Measurements from ENCODE around the gene RPS6KA2.

The RPS6KA2 gene

DNA sequence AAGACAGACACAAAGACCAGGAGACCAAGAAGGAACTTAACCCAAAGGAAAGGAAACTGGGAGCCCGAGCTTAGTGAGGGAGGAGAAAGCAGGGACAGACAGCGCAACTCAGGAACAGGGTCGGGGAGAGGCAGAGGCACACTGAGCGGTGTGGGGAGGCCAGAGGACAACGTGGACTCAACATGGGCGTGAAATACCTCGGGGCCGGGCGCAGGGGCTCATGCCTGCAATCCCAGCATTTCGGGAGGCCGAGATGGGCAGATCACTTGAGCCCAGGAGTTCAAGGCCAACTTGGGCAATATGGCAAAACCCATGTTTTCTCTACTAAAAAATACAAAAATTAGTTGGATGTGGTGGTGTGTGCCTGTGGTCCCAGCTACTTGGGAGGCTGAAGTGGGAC is 5.7 kb upstream of the RPS6KA2 start:
- no peak for DNase-seq (ENCODE audit: extremely low spot score)
- POLR2A ChIA-PET, result no interaction called here
- CTCF ChIA-PET, result interaction anchor here (0.6 to 1.5 kb wide), 2 partner anchors 351 to 357 kb away, joined by 3 read pairs; no protein-coding TSS in a partner anchor
- TF ChIP-seq, protein P1, sequence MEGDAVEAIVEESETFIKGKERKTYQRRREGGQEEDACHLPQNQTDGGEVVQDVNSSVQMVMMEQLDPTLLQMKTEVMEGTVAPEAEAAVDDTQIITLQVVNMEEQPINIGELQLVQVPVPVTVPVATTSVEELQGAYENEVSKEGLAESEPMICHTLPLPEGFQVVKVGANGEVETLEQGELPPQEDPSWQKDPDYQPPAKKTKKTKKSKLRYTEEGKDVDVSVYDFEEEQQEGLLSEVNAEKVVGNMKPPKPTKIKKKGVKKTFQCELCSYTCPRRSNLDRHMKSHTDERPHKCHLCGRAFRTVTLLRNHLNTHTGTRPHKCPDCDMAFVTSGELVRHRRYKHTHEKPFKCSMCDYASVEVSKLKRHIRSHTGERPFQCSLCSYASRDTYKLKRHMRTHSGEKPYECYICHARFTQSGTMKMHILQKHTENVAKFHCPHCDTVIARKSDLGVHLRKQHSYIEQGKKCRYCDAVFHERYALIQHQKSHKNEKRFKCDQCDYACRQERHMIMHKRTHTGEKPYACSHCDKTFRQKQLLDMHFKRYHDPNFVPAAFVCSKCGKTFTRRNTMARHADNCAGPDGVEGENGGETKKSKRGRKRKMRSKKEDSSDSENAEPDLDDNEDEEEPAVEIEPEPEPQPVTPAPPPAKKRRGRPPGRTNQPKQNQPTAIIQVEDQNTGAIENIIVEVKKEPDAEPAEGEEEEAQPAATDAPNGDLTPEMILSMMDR (IDR thresholded peaks at IDR 0.05; ENCODE audit: control extremely low read depth, extremely low read depth, low read depth, missing control alignments), result no peak

DNA sequence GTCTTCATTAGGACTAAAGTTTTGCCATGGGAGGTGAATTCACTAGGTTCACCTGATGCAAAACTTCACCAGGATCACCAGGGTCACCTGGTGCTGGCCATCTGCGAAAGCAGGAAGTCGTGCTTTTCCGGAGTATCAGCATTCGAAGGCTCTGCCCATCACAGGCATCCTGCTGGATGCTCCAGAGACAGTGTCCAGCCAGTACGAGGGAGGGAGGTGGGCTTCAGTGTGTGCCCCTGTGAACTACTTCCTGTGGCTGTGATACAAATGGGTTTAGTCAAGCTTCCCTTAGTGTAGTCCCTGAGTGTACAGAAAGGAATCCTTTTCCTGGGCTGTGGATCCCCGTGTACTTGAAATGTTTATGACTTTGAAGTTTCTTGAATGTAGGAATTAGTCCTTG is 3.4 kb upstream of the RPS6KA2 start:
- POLR2A ChIA-PET, result no interaction called here
- TF ChIP-seq, protein P1 (IDR thresholded peaks at IDR 0.05; ENCODE audit: control extremely low read depth, extremely low read depth, low read depth, missing control alignments), result no peak
- DNase-seq (ENCODE audit: extremely low spot score), result no peak
- CTCF ChIA-PET, result interaction anchor here (1.6 kb wide), 1 partner anchor 10 kb away, joined by 4 read pairs; no protein-coding TSS in a partner anchor

DNA sequence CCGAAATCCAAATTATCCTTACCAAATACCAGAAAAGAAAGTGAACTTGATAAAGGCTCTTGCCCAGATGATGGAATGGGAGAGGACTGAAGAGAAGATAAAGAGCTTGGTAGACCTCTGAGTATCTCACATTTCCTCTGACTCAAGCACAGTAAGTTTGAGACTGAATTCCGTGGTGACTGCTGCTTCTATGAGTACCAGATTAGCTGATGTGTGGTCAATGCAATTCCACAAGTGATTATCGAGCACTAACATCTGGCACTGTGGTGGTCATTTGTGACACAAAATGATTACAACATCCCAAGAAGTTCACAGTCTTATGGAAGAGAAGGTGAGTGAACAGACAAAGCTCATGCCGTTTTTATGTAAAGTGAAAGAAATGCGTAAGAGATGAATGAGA is 2.6 kb upstream of the RPS6KA2 start:
- TF ChIP-seq, protein P1 (IDR thresholded peaks at IDR 0.05; ENCODE audit: control extremely low read depth, extremely low read depth, low read depth, missing control alignments), result no peak
- ChIA-PET CTCF (interaction anchor here (1.6 kb wide), 1 partner anchor 11 kb away, joined by 4 read pairs; no protein-coding TSS in a partner anchor), POLR2A (no interaction called here)
- DNase-seq (ENCODE audit: extremely low spot score), result no peak

DNA sequence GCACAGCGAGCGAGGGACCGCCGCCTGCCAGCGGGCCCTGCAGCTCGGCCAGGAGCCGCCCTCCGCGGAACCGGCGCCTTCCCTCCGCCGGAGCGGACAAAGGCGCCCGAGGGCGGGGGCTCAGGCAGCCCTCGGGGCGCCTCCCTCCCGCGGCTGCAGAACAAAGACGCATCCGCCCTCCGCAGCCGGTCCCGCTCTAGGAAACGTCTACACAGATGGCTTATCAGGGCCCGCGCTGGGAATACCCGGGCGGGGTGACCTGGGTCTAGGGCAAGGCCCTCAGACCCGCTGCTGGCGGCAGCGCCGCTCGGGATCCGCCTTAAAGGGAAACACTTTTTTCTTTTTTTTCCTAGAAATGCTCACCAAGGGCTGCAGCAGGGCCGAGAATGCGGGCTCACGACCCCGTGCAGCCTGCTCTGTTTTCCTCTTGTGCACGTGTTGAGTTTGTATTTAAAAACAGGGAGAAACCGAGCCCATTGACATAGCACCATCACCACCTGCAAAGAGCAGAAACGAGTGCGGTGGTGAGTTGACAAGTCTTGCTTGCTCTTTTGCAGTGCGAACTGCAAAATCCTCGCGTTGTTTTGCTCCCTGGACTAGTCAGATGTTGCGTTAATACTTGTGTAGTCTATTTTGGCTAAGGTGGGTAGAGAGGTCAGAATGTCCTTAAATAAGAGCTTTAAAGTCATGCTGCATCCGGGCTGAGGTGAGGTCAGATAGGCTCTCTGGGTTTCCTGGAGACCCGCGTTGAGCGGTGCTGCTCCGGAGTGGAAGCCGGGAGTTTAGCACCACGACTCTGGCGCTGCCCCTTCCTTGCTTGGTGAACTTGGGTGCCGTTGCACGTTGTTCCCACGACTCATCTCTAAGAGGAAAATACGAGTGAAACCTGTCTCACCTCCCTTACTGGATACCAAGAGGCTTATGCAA is 1.1 kb upstream of the RPS6KA2 start:
- TF ChIP-seq, protein P1 (IDR thresholded peaks at IDR 0.05; ENCODE audit: control extremely low read depth, extremely low read depth, low read depth, missing control alignments), result no peak
- ChIA-PET POLR2A (interaction anchor here (0.7 kb wide), 2 partner anchors 76 to 574 kb away, joined by 3 to 6 read pairs; no protein-coding TSS in a partner anchor), CTCF (interaction anchor here (1.1 to 1.3 kb wide), 3 partner anchors 10 to 23 kb away, joined by 3 to 5 read pairs (median 3); no protein-coding TSS in a partner anchor)
- peak; percentile 57 for DNase-seq (ENCODE audit: extremely low spot score)

DNA sequence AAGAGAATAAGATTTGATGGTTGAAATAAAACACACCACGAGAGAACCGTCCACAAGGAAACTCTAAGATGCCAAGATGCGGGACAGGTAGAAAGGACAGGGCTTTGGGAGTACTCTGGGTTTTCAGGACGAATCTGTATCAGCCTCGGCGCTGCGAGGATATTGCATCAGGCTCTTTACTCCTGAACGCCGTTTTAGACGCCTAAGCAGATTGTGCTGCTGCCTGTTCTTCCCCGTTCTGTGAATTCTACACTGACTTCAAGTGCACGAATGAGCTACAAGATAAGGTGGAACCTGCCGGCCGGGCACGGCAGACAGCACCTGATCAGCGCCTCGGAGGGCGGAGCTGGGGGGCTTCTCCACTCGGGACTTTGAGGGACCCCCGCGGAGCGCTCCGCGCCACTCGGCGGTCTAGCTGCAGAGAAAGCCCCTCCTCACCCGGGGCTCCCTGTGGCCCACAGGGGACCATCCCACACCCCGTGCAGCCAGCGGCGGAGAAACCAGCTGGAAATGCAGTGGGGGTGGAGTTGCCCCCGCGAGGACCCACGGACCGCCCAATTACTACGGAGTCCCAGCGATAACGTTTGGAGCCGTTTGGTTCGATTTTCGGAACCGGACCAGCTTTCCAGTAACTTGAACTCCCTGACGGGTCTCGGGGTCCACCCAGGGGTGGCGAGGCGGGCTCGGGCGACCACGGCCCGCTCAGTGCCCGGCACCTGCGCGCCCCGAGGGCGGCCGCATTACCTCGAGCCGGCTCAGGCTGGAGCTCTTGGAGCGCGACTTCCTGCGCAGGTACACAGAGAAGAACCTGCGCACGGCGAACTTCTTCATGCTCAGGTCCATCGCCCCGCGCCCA is 646 bp downstream of the RPS6KA2 start:
- DNase-seq (ENCODE audit: extremely low spot score), result peak; percentile 29
- ChIA-PET POLR2A (no interaction called here), CTCF (interaction anchor here (1.1 to 1.2 kb wide), 3 partner anchors 14 to 23 kb away, joined by 3 read pairs; no protein-coding TSS in a partner anchor)
- TF ChIP-seq, protein P1 (IDR thresholded peaks at IDR 0.05; ENCODE audit: control extremely low read depth, extremely low read depth, low read depth, missing control alignments), result no peak

DNA sequence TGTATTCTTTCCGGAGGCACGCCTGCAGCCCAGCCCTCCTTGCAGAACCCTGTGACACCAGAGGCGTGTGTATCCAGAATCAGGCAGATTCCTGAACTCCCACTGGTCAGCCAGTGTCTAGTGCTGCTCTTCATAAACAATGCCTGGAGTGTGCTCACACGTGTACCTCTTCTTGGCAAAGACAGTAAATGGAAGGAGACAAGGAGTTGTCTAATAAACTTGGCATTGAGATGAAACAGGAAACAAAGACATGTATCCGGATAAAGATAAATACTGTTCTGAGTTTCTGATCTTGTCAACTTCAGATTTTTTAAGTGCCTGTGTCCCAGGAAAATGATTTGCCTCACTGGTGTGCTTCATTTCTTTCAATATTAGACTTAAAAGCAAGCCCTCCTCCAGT is 1.7 kb downstream of the RPS6KA2 start:
- ChIA-PET CTCF (no interaction called here), POLR2A (no interaction called here)
- TF ChIP-seq, protein P1 (IDR thresholded peaks at IDR 0.05; ENCODE audit: control extremely low read depth, extremely low read depth, low read depth, missing control alignments), result no peak
- DNase-seq (ENCODE audit: extremely low spot score), result no peak

Measured in GM10248 (cell line).